HEK293 (cell line): ENCODE results near the gene SEC24C.

Experiments used
- CTCF ChIP-seq: fragments of 450-650 bp; formaldehyde crosslinking; IDR thresholded peaks from 2 replicates; pipeline ENCODE4 v1.5.1; 2016; ENCODE audit warnings: missing biosample characterization, missing genetic modification characterization
- WT1 ChIP-seq: fragments of 450-650 bp; formaldehyde crosslinking; IDR thresholded peaks from 2 replicates; pipeline ENCODE4 v1.5.1; 2016; ENCODE audit warnings: missing biosample characterization, missing genetic modification characterization
- ZBTB10 ChIP-seq: fragments of 450-650 bp; formaldehyde crosslinking; IDR thresholded peaks from 2 replicates; pipeline ENCODE4 v1.5.1; 2016; ENCODE audit warnings: missing biosample characterization, missing genetic modification characterization
- ZNF266 ChIP-seq: fragments of 450-650 bp; formaldehyde crosslinking; IDR thresholded peaks from 2 replicates; pipeline ENCODE4 v1.5.1; 2016; ENCODE audit warnings: missing biosample characterization, missing genetic modification characterization, low read depth
- ZNF391 ChIP-seq: fragments of 450-650 bp; formaldehyde crosslinking; IDR thresholded peaks from 2 replicates; pipeline ENCODE4 v1.5.1; 2016; ENCODE audit warnings: low read depth, missing biosample characterization, missing genetic modification characterization, borderline replicate concordance

GRCh38 chr10:73774637-73775036, 30.5 kb downstream of the SEC24C start:
- TF ChIP-seq ZNF391 (tag by site-specific recombination) (no peak), ZBTB10 (no peak), ZNF266 (no peak), WT1 (tag by site-specific recombination) (no peak), CTCF (tag by site-specific recombination) (peak; percentile 32; the same call in 1 of the 2 replicates)
